ENCODE data around the gene DENND4A. TPM values are rescaled to one million over a fixed set of nuclear protein-coding genes. Genes with fewer than 3 reads are reported as not detected.
A peak's percentile ranks its signal among the peaks of the same experiment; 100 is the strongest.

Gene DENND4A
- 10 to 100 TPM; 12.2 to 42.1 (median 14.2) TPM for total RNA-seq

DNA sequence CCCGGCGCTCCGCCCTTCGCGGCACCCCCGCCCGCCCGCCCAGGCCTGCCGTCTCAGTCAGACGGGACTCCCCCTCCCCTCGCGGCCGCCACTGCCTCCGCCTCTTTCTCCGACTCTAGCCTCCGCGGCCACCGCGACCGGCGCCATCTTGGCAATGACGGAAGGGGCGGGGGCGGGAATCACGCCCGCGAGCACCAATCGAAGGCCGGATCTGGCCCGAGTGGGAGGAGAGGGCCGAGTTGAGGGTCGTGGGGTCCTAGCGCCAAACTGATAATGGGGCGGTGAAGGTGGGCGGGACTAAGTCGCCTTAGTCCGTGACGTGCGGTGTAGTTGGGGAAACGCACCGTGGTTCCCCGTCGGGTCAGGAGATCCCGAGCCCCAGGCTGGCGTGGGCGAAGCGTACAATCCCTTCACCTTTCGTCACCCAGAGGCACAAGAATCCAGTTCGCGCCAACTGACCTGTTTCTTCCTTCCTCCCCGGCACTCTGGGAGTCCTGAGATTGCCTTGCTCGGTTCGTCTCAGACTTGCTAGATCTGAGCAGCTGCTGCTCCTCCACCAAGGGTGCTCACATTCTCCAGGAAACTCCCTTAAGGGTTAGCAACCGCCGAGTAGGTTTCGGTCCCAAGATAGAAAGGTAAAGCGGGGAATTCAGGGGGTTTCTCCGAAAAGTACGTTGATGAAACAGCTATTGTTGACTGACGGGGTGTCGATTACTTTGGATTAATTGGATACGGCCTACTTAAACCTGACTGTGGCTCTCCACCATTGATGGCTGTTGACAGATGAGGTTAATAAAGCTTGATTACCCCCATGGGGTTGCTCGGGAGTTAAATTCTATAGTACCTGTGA, at the start of gene DENND4A:
Gene DENND4A, minus strand, starts transcription at position 156 of the 850 bp plus-strand sequence. CDS start 35,843 bp downstream, outside the sequence.
- H3K4me3 ChIP-seq: peak within 1 kb of the TSS; percentile 99
- no peaks in the 10 kb centered on the region for H3K36me3 ChIP-seq
- H3K27me3 ChIP-seq: no peaks in the 10 kb centered on the region
- WGBS: under 1% methylated on average over 28 of the region's 63 CpGs
- peaks cover 38% of the 10 kb centered on the region for H3K4me1 ChIP-seq
- TF ChIP-seq EP300 (IDR thresholded peaks at IDR 0.05) (no peak), POLR2A (IDR thresholded peaks at IDR 0.05) (peak; percentile 12 to 81), POLR2AphosphoS5 (IDR thresholded peaks at IDR 0.05) (peak; percentile 32 to 80 (median 64))
- no peaks in the 10 kb centered on the region for H3K9me3 ChIP-seq
- DNase-seq (ENCODE audit: low spot score in 2 of 2): peak; percentile 99
- peak within 1 kb of the TSS; percentile 99 for H3K27ac ChIP-seq

DNA sequence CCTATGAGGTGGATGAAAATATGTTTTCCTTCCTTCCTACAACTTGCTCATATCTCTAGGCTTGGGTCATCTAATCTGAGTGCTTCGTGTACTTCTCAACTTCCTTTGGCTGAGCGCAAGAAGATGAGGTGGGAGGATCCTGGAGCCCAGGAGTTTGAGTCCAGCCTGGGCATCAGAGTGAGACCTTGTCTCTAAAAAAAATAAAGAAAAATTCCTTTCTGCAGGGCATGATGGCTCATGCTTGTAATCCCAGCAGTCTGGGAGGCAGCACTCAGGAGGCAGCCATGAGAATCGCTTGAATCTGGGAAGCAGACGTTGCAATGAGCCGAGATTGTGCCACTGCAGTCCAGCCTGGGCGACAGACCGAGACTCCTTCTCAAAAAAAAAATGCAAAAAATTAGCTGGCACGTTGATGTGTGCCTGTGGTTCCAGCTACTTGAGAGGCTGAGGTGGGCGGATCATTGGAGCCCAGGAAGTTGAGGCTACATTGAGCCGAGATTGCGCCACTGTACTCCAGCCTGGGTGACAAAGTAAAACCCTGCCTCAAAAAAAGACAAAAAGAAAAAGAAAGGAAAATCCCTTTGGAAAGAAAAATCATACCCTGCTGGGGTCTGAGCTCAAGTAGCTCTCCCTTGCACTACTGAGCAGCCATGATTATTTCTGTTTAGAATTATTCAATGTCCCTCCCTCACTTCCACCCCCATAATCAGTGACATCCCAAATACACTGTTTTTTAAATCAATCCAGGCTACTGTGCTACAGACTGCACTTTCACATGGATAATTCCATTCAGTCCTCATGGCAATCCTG, 49.2 kb upstream of the DENND4A start:
- WGBS: 53% methylated on average over 11 of the region's 11 CpGs

GRCh38 chr15:65839985-65840384, 47.9 kb upstream of the DENND4A start:
- Histone ChIP-seq H3K27ac (no peak overlapping the region), H3K4me3 (no peak overlapping the region), H3K9me3 (no peaks in the 10 kb centered on the region), H3K4me1 (peaks cover 11% of the 10 kb centered on the region), H3K27me3 (no peaks in the 10 kb centered on the region), H3K36me3 (no peaks in the 10 kb centered on the region)
- WGBS: 87% methylated on average over 4 of the region's 4 CpGs
- TF ChIP-seq, protein P1, sequence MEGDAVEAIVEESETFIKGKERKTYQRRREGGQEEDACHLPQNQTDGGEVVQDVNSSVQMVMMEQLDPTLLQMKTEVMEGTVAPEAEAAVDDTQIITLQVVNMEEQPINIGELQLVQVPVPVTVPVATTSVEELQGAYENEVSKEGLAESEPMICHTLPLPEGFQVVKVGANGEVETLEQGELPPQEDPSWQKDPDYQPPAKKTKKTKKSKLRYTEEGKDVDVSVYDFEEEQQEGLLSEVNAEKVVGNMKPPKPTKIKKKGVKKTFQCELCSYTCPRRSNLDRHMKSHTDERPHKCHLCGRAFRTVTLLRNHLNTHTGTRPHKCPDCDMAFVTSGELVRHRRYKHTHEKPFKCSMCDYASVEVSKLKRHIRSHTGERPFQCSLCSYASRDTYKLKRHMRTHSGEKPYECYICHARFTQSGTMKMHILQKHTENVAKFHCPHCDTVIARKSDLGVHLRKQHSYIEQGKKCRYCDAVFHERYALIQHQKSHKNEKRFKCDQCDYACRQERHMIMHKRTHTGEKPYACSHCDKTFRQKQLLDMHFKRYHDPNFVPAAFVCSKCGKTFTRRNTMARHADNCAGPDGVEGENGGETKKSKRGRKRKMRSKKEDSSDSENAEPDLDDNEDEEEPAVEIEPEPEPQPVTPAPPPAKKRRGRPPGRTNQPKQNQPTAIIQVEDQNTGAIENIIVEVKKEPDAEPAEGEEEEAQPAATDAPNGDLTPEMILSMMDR (IDR thresholded peaks at IDR 0.05): no peak
- DNase-seq (ENCODE audit: low spot score in 2 of 2): no peak

More for the DNA sequence above, 49.2 kb upstream of the DENND4A start:
- TF ChIP-seq POLR2AphosphoS5 (IDR thresholded peaks at IDR 0.05): no peak
- TF ChIP-seq, protein P1 (IDR thresholded peaks at IDR 0.05): no peak
- Histone ChIP-seq H3K27me3 (no peaks in the 10 kb centered on the region), H3K4me1 (peaks cover 11% of the 10 kb centered on the region), H3K4me3 (peak overlapping the region; percentile 20), H3K27ac (no peak overlapping the region), H3K36me3 (no peaks in the 10 kb centered on the region), H3K9me3 (no peaks in the 10 kb centered on the region)
- no peak for DNase-seq (ENCODE audit: low spot score in 2 of 2)

DNA sequence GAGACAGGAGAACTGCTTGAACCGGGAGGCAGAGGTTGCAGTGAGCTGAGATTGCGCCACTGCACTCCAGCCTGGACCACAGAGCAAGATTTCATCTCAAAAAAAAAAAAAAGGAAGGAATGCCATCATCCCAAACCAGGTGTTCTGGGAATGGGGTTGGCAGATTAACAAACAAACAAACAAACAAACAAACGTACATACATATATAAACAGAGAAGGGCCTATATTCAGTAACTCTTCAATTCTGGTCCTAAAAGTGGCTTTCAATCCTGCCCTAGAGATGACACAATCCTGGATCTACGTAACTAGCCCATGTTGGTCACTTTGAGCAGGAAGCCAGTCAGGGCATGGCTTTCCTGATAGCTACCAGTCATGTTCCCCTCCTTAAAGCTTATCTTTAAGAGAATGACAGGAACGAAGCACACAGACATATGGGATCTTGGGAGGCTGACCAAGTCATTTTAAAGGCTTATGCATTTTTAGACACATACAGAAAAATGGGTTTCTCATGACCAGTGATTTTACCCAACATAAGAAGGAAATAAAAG, 47.3 kb upstream of the DENND4A start:
- H3K27me3 ChIP-seq: no peaks in the 10 kb centered on the region
- H3K27ac ChIP-seq: no peak overlapping the region
- H3K9me3 ChIP-seq: no peaks in the 10 kb centered on the region

More for the DNA sequence above, 47.3 kb upstream of the DENND4A start:
- no peak overlapping the region for H3K4me3 ChIP-seq
- H3K4me1 ChIP-seq: peaks cover 11% of the 10 kb centered on the region
- TF ChIP-seq POLR2AphosphoS5 (IDR thresholded peaks at IDR 0.05) (no peak), EP300 (IDR thresholded peaks at IDR 0.05) (no peak), POLR2A (IDR thresholded peaks at IDR 0.05) (no peak)
- TF ChIP-seq, protein P1 (IDR thresholded peaks at IDR 0.05): no peak
- no peaks in the 10 kb centered on the region for H3K36me3 ChIP-seq
- 84% methylated on average over 5 of the region's 5 CpGs for WGBS
- no peak for DNase-seq (ENCODE audit: low spot score in 2 of 2)
